Neural cell (in vitro differentiated cells): ENCODE results near the gene IGFBP7. TPM values are rescaled to one million over a fixed set of nuclear protein-coding genes. Genes with fewer than 3 reads are reported as not detected.

ENCODE experiments used
- H2AFZ ChIP-seq: fragments of 200-600, 300-800 bp; sonication (generic), shearing (Covaris generic); 2 replicates; pipeline ENCODE4 v1.6.0; 2014; ENCODE audit warnings: low read depth, mild to moderate bottlenecking, antibody characterized with exemption, low read length, moderate library complexity
- H3F3A ChIP-seq: fragments of 200-600 bp; shearing (Covaris generic); 2 replicates; pipeline ENCODE4 v1.6.1; 2016; ENCODE audit warnings: mild to moderate bottlenecking, moderate library complexity, mixed read lengths, antibody characterized with exemption, low read length; ENCODE audit not compliant: insufficient read depth, poor library complexity, severe bottlenecking
- H3K27ac ChIP-seq: fragments of 200-600, 300-800 bp; sonication (generic), shearing (Covaris generic); 2 replicates; pipeline ENCODE4 v1.5.1; 2014; ENCODE audit warnings: mild to moderate bottlenecking, low read length, moderate library complexity
- H3K27me3 ChIP-seq: fragments of 300-800, 200-600 bp; sonication (generic), shearing (Covaris generic); 2 replicates; pipeline ENCODE4 v1.6.0; 2014; ENCODE audit warnings: mild to moderate bottlenecking, low read depth, low read length, moderate library complexity; ENCODE audit not compliant: insufficient read depth
- H3K36me3 ChIP-seq: fragments of 300-800, 200-600 bp; sonication (generic), shearing (Covaris generic); 2 replicates; pipeline ENCODE4 v1.5.1; 2014; ENCODE audit warnings: mild to moderate bottlenecking, antibody characterized with exemption, low read length, moderate library complexity; ENCODE audit not compliant: insufficient read depth
- H3K4me2 ChIP-seq: fragments of 300-800, 200-600 bp; sonication (generic), shearing (Covaris generic); 2 replicates; pipeline ENCODE4 v1.6.0; 2014; ENCODE audit warnings: mild to moderate bottlenecking, low read length
- H3K4me3 ChIP-seq: fragments of 300-800, 200-600 bp; sonication (generic), shearing (Covaris generic); 2 replicates; pipeline ENCODE4 v1.5.1; 2014; ENCODE audit warnings: mild to moderate bottlenecking, low read length, moderate library complexity
- H3K79me2 ChIP-seq: fragments of 200-600 bp; shearing (Covaris generic); replicated peaks from 2 replicates; pipeline ENCODE4 v1.6.0; 2014; ENCODE audit warnings: mild to moderate bottlenecking, low read length, moderate library complexity; ENCODE audit not compliant: insufficient read depth
- H3K9ac ChIP-seq: fragments of 300-800, 200-600 bp; sonication (generic), shearing (Covaris generic); 2 replicates; pipeline ENCODE4 v1.6.1; 2016; ENCODE audit warnings: mild to moderate bottlenecking, low read length, mixed read lengths
- H3K9me2 ChIP-seq: fragments of 200-600 bp; shearing (Covaris generic); 2 replicates; pipeline ENCODE4 v1.6.1; 2016; ENCODE audit warnings: mild to moderate bottlenecking, low read length, mixed read lengths; ENCODE audit not compliant: insufficient read depth
- H3K9me3 ChIP-seq: fragments of 200-600, 300-800 bp; sonication (generic), shearing (Covaris generic); 2 replicates; pipeline ENCODE4 v1.6.1; 2016; ENCODE audit warnings: mild to moderate bottlenecking, mixed run types, low read length, moderate library complexity, mixed read lengths
- H4K20me1 ChIP-seq: fragments of 200-600 bp; shearing (Covaris generic); 2 replicates; pipeline ENCODE4 v1.6.1; 2016; ENCODE audit warnings: mild to moderate bottlenecking, mixed run types; ENCODE audit not compliant: insufficient read depth
- EP300 ChIP-seq: fragments of 450-650 bp; conservative IDR thresholded peaks from 2 replicates; pipeline ENCODE4 v1.6.1; 2014; ENCODE audit warnings: antibody characterized with exemption, mild to moderate bottlenecking, moderate library complexity; ENCODE audit not compliant: poor library complexity, severe bottlenecking
- EZH2 ChIP-seq: fragments of 200-600, 300-800 bp; shearing (Covaris generic), sonication (generic); IDR thresholded peaks from 2 replicates; pipeline ENCODE4 v1.6.1; 2014; ENCODE audit warnings: antibody characterized with exemption, low read length, borderline replicate concordance, mild to moderate bottlenecking; ENCODE audit not compliant: insufficient read depth, poor library complexity, severe bottlenecking
- MXI1 ChIP-seq: fragments of 450-650 bp; conservative IDR thresholded peaks from 2 replicates; pipeline ENCODE4 v1.6.1; 2014; ENCODE audit warnings: antibody characterized with exemption, mild to moderate bottlenecking; ENCODE audit not compliant: poor library complexity, severe bottlenecking
- POLR2AphosphoS5 ChIP-seq: IDR thresholded peaks from 2 replicates; pipeline ENCODE4 v1.6.1; 2012
- RAD21 ChIP-seq: fragments of 450-650 bp; conservative IDR thresholded peaks from 2 replicates; pipeline ENCODE4 v1.6.1; 2014; ENCODE audit warnings: antibody characterized with exemption, mild to moderate bottlenecking, moderate library complexity
- SMC3 ChIP-seq: fragments of 450-650 bp; conservative IDR thresholded peaks from 2 replicates; pipeline ENCODE4 v1.6.1; 2014; ENCODE audit warnings: antibody characterized with exemption, mild to moderate bottlenecking, moderate library complexity; ENCODE audit not compliant: poor library complexity
- TAF1 ChIP-seq: IDR thresholded peaks from 2 replicates; pipeline ENCODE4 v1.6.1; 2012; ENCODE audit warnings: low read depth
- polyA plus RNA-seq: library from polyadenylated mRNA; depleted of rRNA; stranded (reverse); fragments of >200 nt; gene quantifications from 2 replicates; pipeline ENCODE4 v1.2.3, GENCODE V29; 2014
- TF ChIP-seq, protein P1 (sequence below): IDR thresholded peaks from 2 replicates; pipeline ENCODE4 v1.6.1; 2012; ENCODE audit warnings: borderline replicate concordance
- TF ChIP-seq, protein P2 (sequence below): fragments of 450-650 bp; IDR thresholded peaks from 2 replicates; pipeline ENCODE4 v1.5.1; 2014; ENCODE audit warnings: antibody characterized with exemption, mild to moderate bottlenecking, moderate library complexity; ENCODE audit not compliant: poor library complexity, severe bottlenecking

IGFBP7 gene
- polyA plus RNA-seq, 1 donor from 2014 or later: 0.33 TPM

DNA sequence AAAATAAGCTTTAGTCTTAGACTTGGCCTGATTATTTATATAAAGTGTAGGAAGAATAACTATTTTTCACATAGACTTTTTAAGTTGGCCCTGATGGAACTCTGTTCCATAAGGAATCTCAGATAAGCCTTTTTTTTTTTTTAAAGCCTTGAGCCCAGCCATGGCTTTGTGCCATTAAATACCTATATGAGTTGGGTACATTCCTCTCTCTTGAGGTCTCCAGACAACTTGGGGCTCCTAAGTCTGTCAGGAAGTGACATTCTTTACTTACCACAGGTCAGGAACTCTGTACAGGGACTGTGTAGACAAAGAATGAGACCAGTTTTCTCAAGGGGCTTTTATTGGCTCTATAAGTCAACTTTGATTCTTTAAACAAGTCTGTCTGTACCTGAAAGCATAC is 27.1 kb upstream of the IGFBP7 start:
- no peak overlapping the region for H2AFZ ChIP-seq
- no peaks in the 10 kb centered on the region for H3K27me3 ChIP-seq
- no peak overlapping the region for H3K4me3 ChIP-seq
- no peak overlapping the region for H3K27ac ChIP-seq
- no peaks in the 10 kb centered on the region for H3F3A ChIP-seq
- H4K20me1 ChIP-seq: no peaks in the 10 kb centered on the region
- H3K4me2 ChIP-seq: no peak overlapping the region
- no peaks in the 10 kb centered on the region for H3K36me3 ChIP-seq
- H3K9ac ChIP-seq: no peak overlapping the region
- H3K79me2 ChIP-seq: no peaks in the 10 kb centered on the region
- TF ChIP-seq MXI1 (no peak), SMC3 (no peak), EZH2 (no peak), EP300 (no peak), RAD21 (no peak), TAF1 (no peak)
- TF ChIP-seq, protein P1, sequence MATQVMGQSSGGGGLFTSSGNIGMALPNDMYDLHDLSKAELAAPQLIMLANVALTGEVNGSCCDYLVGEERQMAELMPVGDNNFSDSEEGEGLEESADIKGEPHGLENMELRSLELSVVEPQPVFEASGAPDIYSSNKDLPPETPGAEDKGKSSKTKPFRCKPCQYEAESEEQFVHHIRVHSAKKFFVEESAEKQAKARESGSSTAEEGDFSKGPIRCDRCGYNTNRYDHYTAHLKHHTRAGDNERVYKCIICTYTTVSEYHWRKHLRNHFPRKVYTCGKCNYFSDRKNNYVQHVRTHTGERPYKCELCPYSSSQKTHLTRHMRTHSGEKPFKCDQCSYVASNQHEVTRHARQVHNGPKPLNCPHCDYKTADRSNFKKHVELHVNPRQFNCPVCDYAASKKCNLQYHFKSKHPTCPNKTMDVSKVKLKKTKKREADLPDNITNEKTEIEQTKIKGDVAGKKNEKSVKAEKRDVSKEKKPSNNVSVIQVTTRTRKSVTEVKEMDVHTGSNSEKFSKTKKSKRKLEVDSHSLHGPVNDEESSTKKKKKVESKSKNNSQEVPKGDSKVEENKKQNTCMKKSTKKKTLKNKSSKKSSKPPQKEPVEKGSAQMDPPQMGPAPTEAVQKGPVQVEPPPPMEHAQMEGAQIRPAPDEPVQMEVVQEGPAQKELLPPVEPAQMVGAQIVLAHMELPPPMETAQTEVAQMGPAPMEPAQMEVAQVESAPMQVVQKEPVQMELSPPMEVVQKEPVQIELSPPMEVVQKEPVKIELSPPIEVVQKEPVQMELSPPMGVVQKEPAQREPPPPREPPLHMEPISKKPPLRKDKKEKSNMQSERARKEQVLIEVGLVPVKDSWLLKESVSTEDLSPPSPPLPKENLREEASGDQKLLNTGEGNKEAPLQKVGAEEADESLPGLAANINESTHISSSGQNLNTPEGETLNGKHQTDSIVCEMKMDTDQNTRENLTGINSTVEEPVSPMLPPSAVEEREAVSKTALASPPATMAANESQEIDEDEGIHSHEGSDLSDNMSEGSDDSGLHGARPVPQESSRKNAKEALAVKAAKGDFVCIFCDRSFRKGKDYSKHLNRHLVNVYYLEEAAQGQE: no peak
- no peaks in the 10 kb centered on the region for H3K9me3 ChIP-seq
- no peaks in the 10 kb centered on the region for H3K9me2 ChIP-seq

DNA sequence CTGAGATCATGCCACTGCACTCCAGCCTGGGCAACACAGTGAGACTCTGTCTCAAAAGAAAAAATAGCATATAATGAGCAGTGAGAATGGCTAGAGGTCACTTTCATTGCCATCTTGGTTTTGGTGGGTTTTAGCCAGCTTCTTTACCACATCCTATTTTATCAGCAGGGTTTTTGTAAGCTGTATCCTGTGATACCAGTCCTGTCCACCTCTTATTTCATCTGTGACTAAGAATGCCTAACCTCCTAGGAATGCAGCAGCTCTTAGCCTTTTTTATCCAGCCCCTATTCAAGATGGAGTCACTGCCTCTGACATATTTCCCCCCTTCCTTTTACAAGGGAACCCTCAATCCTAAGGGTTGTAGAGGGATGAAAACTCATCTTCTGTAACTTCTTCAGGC is 26.1 kb upstream of the IGFBP7 start:
- H4K20me1 ChIP-seq: no peaks in the 10 kb centered on the region
- no peaks in the 10 kb centered on the region for H3K36me3 ChIP-seq
- H3K9me3 ChIP-seq: no peaks in the 10 kb centered on the region
- no peak overlapping the region for H3K4me2 ChIP-seq
- H3K9me2 ChIP-seq: no peaks in the 10 kb centered on the region
- H3K79me2 ChIP-seq: no peaks in the 10 kb centered on the region
- H3K27ac ChIP-seq: no peak overlapping the region
- H3K4me3 ChIP-seq: no peak overlapping the region
- H2AFZ ChIP-seq: no peak overlapping the region
- no peaks in the 10 kb centered on the region for H3K27me3 ChIP-seq
- no peak overlapping the region for H3K9ac ChIP-seq
- no peak for TF ChIP-seq POLR2AphosphoS5
- TF ChIP-seq EP300: no peak
- no peak for TF ChIP-seq RAD21
- no peak for TF ChIP-seq SMC3
- no peak for TF ChIP-seq TAF1
- TF ChIP-seq, protein P1: no peak
- TF ChIP-seq MXI1: no peak
- TF ChIP-seq EZH2: no peak
- TF ChIP-seq, protein P2, sequence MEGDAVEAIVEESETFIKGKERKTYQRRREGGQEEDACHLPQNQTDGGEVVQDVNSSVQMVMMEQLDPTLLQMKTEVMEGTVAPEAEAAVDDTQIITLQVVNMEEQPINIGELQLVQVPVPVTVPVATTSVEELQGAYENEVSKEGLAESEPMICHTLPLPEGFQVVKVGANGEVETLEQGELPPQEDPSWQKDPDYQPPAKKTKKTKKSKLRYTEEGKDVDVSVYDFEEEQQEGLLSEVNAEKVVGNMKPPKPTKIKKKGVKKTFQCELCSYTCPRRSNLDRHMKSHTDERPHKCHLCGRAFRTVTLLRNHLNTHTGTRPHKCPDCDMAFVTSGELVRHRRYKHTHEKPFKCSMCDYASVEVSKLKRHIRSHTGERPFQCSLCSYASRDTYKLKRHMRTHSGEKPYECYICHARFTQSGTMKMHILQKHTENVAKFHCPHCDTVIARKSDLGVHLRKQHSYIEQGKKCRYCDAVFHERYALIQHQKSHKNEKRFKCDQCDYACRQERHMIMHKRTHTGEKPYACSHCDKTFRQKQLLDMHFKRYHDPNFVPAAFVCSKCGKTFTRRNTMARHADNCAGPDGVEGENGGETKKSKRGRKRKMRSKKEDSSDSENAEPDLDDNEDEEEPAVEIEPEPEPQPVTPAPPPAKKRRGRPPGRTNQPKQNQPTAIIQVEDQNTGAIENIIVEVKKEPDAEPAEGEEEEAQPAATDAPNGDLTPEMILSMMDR: no peak
- no peaks in the 10 kb centered on the region for H3F3A ChIP-seq
